C4-2B (cell line): ENCODE results near the gene CTAG1B.
"Not testable (repeated sequence)": the region's sequence is repeated elsewhere in the genome, so short reads cannot be mapped to it uniquely, and the experiment has no call there.

Experiments
- CTCF ChIP-seq: fragments of 450-650 bp; conservative IDR thresholded peaks from 2 replicates; pipeline ENCODE4 v1.5.1; 2017; ENCODE audit warnings: mild to moderate bottlenecking
- ZFX ChIP-seq: fragments of 450-650 bp; IDR thresholded peaks from 2 replicates; pipeline ENCODE4 v1.6.1; 2017

- not testable (repeated sequence) for TF ChIP-seq CTCF, ZFX
Observed at GRCh38 chrX:154643708-154644107, 24.6 kb upstream of the CTAG1B start.
